Naive B cell (primary cell): ENCODE results near the gene COG2. TPM values are rescaled to one million over a fixed set of nuclear protein-coding genes. Genes with fewer than 3 reads are reported as not detected.
"Not testable (repeated sequence)": the region's sequence is repeated elsewhere in the genome, so short reads cannot be mapped to it uniquely, and the experiment has no call there.

Experiments used
- ATAC-seq, 2 donors: fragments of 150-1000 bp; cut with Tn5 transposase; 2 replicates each; pipeline ENCODE4 v1.10.0; 2021; ENCODE audit warnings: low read depth in 2 of 2, mild to moderate bottlenecking in 2 of 2, moderate library complexity in 2 of 2
- DNase-seq: peaks from one replicate; pipeline ENCODE4 v3.0.0; 2022
- H3K27ac Mint-ChIP-seq, 6 donors: one replicate each; pipeline ENCODE4 v1.8.0; 2020 to 2022; ENCODE audit warnings: mild to moderate bottlenecking in 6 of 6, mixed read lengths in 6 of 6, moderate library complexity in 5 of 6, inconsistent platforms in 2 of 6
- H3K27me3 Mint-ChIP-seq, 3 donors: one replicate each; pipeline ENCODE4 v1.8.0; 2021 to 2022; ENCODE audit warnings: mixed read lengths in 3 of 3, mild to moderate bottlenecking in 1 of 3
- H3K36me3 Mint-ChIP-seq, 2 donors: one replicate each; pipeline ENCODE4 v1.8.0; 2020 to 2022; ENCODE audit warnings: mixed read lengths in 2 of 2, inconsistent platforms in 1 of 2, mild to moderate bottlenecking in 1 of 2
- H3K4me1 Mint-ChIP-seq, 3 donors: one replicate each; pipeline ENCODE4 v1.8.0; 2020 to 2022; ENCODE audit warnings: mixed read lengths in 3 of 3, inconsistent platforms in 1 of 3, mild to moderate bottlenecking in 1 of 3, moderate library complexity in 1 of 3
- H3K4me3 Mint-ChIP-seq, 8 donors: one replicate each; pipeline ENCODE4 v1.8.0; 2020 to 2022; ENCODE audit warnings: mild to moderate bottlenecking in 8 of 8, mixed read lengths in 8 of 8, moderate library complexity in 8 of 8, inconsistent platforms in 2 of 8
- H3K9me3 Mint-ChIP-seq, 7 donors: one replicate each; pipeline ENCODE4 v1.8.0; 2020 to 2022; ENCODE audit warnings: mixed read lengths in 7 of 7, mild to moderate bottlenecking in 5 of 7, inconsistent platforms in 2 of 7, moderate library complexity in 1 of 7
- polyA plus RNA-seq, 6 donors: library from polyadenylated mRNA; unstranded; fragments of 300-500 nt; fragmentation: Illumina TruSeq; gene quantifications; one replicate each; pipeline ENCODE4 v1.2.3, GENCODE V29; 2021; ENCODE audit warnings: low read depth in 6 of 6

COG2 gene
- 10 to 100 TPM; 23.6 to 39.7 (median 33.9) TPM for polyA plus RNA-seq

GRCh38 chr1:230642263-230642959 lies at the start of gene COG2:
Gene COG2 (plus strand): TSS chr1:230642481. CDS start chr1:230642607, 126 bp downstream.
- Mint-ChIP-seq H3K36me3 (peaks cover 6 to 15% of the 10 kb centered on the region in 2 donors), H3K4me3 (peak within 1 kb of the TSS; percentile 85 to 99 (median 96)), H3K27me3 (peaks cover 17 to 34% (median 30%) of the 10 kb centered on the region in 3 donors), H3K9me3 (peaks cover 0 to 2% (median 0%) of the 10 kb centered on the region in 7 donors), H3K4me1 (peaks cover 36 to 51% (median 38%) of the 10 kb centered on the region in 3 donors), H3K27ac (peak within 1 kb of the TSS; percentile 79 to 99 (median 94))
- ATAC-seq: peak; percentile 91
- peak; percentile 96 for DNase-seq

- peaks cover 0 to 8% (median 0%) of the 10 kb centered on the region in 7 donors for H3K9me3 Mint-ChIP-seq
- DNase-seq: no peak
- H3K27me3 Mint-ChIP-seq: peaks cover 42 to 57% (median 47%) of the 10 kb centered on the region in 3 donors
- no peaks in the 10 kb centered on the region for H3K4me1 Mint-ChIP-seq
- H3K36me3 Mint-ChIP-seq: no peaks in the 10 kb centered on the region
- H3K4me3 Mint-ChIP-seq: no peak overlapping the region
- H3K27ac Mint-ChIP-seq: no peak overlapping the region
- no peak for ATAC-seq
Observed at GRCh38 chr1:230592848-230593414, 49.4 kb upstream of the COG2 start.

GRCh38 chr1:230594214-230594773 lies 48.0 kb upstream of the COG2 start:
- no peak for ATAC-seq
- Mint-ChIP-seq H3K4me1 (no peaks in the 10 kb centered on the region), H3K9me3 (peaks cover 0 to 14% (median 5%) of the 10 kb centered on the region in 7 donors), H3K36me3 (no peaks in the 10 kb centered on the region), H3K4me3 (no peak overlapping the region), H3K27ac (no peak overlapping the region), H3K27me3 (peaks cover 37 to 44% (median 39%) of the 10 kb centered on the region in 3 donors)
- no peak for DNase-seq

GRCh38 chr1:230595181-230595580 lies 47.1 kb upstream of the COG2 start:
- Mint-ChIP-seq H3K27ac (no peak overlapping the region), H3K4me1 (no peaks in the 10 kb centered on the region), H3K36me3 (no peaks in the 10 kb centered on the region), H3K4me3 (no peak overlapping the region), H3K9me3 (peaks cover 0 to 23% (median 9%) of the 10 kb centered on the region in 7 donors), H3K27me3 (peaks cover 34 to 41% (median 40%) of the 10 kb centered on the region in 3 donors)
- no peak for ATAC-seq
- no peak for DNase-seq

- Mint-ChIP-seq H3K36me3 (no peaks in the 10 kb centered on the region), H3K9me3 (peaks cover 0 to 24% (median 9%) of the 10 kb centered on the region in 7 donors), H3K27ac (no peak overlapping the region), H3K27me3 (peaks cover 31 to 45% (median 37%) of the 10 kb centered on the region in 3 donors), H3K4me1 (no peaks in the 10 kb centered on the region), H3K4me3 (no peak overlapping the region)
- ATAC-seq (no peak), DNase-seq (no peak)
Observed at GRCh38 chr1:230596306-230596705, 46.0 kb upstream of the COG2 start.

GRCh38 chr1:230598745-230599144 lies 43.5 kb upstream of the COG2 start:
- H3K9me3 Mint-ChIP-seq: peaks cover 4 to 20% (median 9%) of the 10 kb centered on the region in 7 donors

GRCh38 chr1:230599926-230600656 lies 42.2 kb upstream of the COG2 start:
- H3K27ac Mint-ChIP-seq: no peak overlapping the region
- H3K27me3 Mint-ChIP-seq: peaks cover 22 to 26% (median 23%) of the 10 kb centered on the region in 3 donors

More at GRCh38 chr1:230598745-230599144, 43.5 kb upstream of the COG2 start:
- Mint-ChIP-seq H3K27ac (no peak overlapping the region), H3K4me3 (no peak overlapping the region), H3K4me1 (no peaks in the 10 kb centered on the region), H3K27me3 (peaks cover 31 to 33% (median 31%) of the 10 kb centered on the region in 3 donors), H3K36me3 (no peaks in the 10 kb centered on the region)
- DNase-seq (no peak), ATAC-seq (no peak)

GRCh38 chr1:230600657-230601400 lies 41.5 kb upstream of the COG2 start:
- peaks cover 15 to 26% (median 16%) of the 10 kb centered on the region in 3 donors for H3K27me3 Mint-ChIP-seq
- H3K27ac Mint-ChIP-seq, DNase-seq, H3K4me1 Mint-ChIP-seq, H3K36me3 Mint-ChIP-seq, H3K4me3 Mint-ChIP-seq, ATAC-seq: not testable (repeated sequence)
- H3K9me3 Mint-ChIP-seq: peaks cover 4 to 20% (median 9%) of the 10 kb centered on the region in 7 donors

More at GRCh38 chr1:230599926-230600656, 42.2 kb upstream of the COG2 start:
- Mint-ChIP-seq H3K4me1 (no peaks in the 10 kb centered on the region), H3K36me3 (no peaks in the 10 kb centered on the region), H3K4me3 (no peak overlapping the region), H3K9me3 (peaks cover 4 to 20% (median 9%) of the 10 kb centered on the region in 7 donors)
- DNase-seq (no peak), ATAC-seq (no peak)

GRCh38 chr1:230609208-230609607 lies 33.1 kb upstream of the COG2 start:
- Mint-ChIP-seq H3K27me3 (peaks cover 11 to 24% (median 15%) of the 10 kb centered on the region in 3 donors), H3K4me1 (no peaks in the 10 kb centered on the region), H3K4me3 (no peak overlapping the region), H3K36me3 (no peaks in the 10 kb centered on the region), H3K9me3 (no peaks in the 10 kb centered on the region), H3K27ac (peak overlapping the region in 1 of 6 donors; percentile 6)
- no peak for ATAC-seq
- no peak for DNase-seq

- no peak for DNase-seq
- ATAC-seq: no peak
- Mint-ChIP-seq H3K27me3 (peaks cover 18 to 28% (median 25%) of the 10 kb centered on the region in 3 donors), H3K36me3 (no peaks in the 10 kb centered on the region), H3K4me1 (no peaks in the 10 kb centered on the region), H3K9me3 (no peaks in the 10 kb centered on the region), H3K27ac (no peak overlapping the region), H3K4me3 (no peak overlapping the region)
Observed at GRCh38 chr1:230610589-230610988, 31.7 kb upstream of the COG2 start.

- no peaks in the 10 kb centered on the region for H3K4me1 Mint-ChIP-seq
- H3K4me3 Mint-ChIP-seq: peak overlapping the region in 1 of 8 donors; percentile 43
- H3K27me3 Mint-ChIP-seq: peaks cover 22 to 35% (median 31%) of the 10 kb centered on the region in 3 donors
- no peaks in the 10 kb centered on the region for H3K9me3 Mint-ChIP-seq
- H3K27ac Mint-ChIP-seq: no peak overlapping the region
- no peaks in the 10 kb centered on the region for H3K36me3 Mint-ChIP-seq
- ATAC-seq (no peak), DNase-seq (no peak)
Observed at GRCh38 chr1:230611128-230611877, 31.0 kb upstream of the COG2 start.

- Mint-ChIP-seq H3K27me3 (peaks cover 28 to 41% (median 36%) of the 10 kb centered on the region in 3 donors), H3K4me3 (no peak overlapping the region), H3K27ac (no peak overlapping the region), H3K9me3 (no peaks in the 10 kb centered on the region), H3K4me1 (no peaks in the 10 kb centered on the region), H3K36me3 (no peaks in the 10 kb centered on the region)
- DNase-seq: no peak
- ATAC-seq: no peak
Observed at GRCh38 chr1:230611878-230612235, 30.4 kb upstream of the COG2 start.
